M059J (cell line): ENCODE measurements around the gene PKP2. TPM values are rescaled to one million over a fixed set of nuclear protein-coding genes. Genes with fewer than 3 reads are reported as not detected.
A peak's percentile ranks its signal among the peaks of the same experiment; 100 is the strongest.

ENCODE experiments used
- DNase-seq: peaks from one replicate; pipeline ENCODE4 v3.0.0-alpha.2; 2012; ENCODE audit warnings: low read depth
- total RNA-seq: library from RNA; depleted of rRNA; stranded (reverse); fragments of >200 nt; shearing (Covaris generic); gene quantifications from 2 replicates; pipeline ENCODE4 v1.2.3, GENCODE V29; 2014; rRNA removed

The PKP2 gene
- total RNA-seq, 1 experiment from 2014 or later: 6.2 TPM

GRCh38 chr12:32755654-32756475 lies 140.7 kb downstream of the PKP2 start, which contains the start of gene YARS2:
YARS2 (minus strand) TSS chr12:32755897; CDS start chr12:32755874, 23 bp downstream.
- DNase-seq: peak; percentile 98

DNA sequence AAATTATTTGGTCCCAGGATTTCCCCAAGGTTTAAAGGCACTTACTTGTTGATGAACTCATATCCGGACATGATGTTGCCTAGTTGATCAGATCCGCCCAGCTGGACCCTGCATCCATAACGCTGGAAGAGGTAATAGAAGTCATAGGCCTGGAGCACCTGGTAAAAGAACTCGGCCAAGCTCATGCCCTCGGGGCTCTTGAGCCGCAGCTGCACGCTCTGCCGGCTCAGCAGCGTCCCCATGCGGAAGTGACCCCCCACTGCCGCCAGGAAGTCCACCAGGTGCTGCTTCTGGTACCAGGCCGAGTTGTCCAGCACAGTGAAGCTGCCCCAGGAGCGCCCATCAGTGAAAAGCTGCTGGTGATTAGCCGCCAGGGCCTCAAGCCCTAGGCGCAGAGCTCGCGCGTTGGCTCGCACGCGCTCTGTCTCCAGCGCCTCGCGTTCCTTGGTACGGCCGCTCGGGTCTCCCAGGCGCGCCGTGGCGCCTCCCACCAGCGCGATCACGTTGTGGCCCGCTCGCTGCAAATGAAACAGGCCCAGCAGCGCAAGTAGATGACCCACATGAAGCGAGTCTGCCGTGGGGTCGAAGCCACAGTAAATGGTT lies 141.4 kb downstream of the PKP2 start:
- peak; percentile 89 for DNase-seq

DNA sequence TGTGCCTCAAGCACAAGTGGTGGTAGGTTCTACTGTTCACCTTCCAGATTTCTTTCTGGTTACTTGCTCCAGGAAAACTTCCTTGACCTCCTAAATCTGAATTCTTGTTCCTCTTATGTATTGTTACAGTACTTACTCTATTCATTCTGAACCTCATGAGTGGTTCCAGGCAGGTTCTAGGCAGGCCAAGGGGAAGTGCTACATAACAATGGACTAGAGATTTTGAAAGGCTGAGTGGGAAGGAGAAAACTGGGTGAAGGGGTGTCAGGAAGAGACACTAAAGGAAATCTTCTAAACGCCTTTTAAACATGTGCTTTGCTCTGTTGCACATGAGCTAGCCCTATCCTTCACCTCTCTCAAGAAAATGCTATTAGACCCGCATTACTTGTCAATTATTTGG lies 142.5 kb downstream of the PKP2 start:
- DNase-seq: no peak

- no peak for DNase-seq
Measured at GRCh38 chr12:32753605-32754004, 143.0 kb downstream of the PKP2 start.

GRCh38 chr12:32743264-32743663 lies 153.3 kb downstream of the PKP2 start:
- DNase-seq: no peak

DNA sequence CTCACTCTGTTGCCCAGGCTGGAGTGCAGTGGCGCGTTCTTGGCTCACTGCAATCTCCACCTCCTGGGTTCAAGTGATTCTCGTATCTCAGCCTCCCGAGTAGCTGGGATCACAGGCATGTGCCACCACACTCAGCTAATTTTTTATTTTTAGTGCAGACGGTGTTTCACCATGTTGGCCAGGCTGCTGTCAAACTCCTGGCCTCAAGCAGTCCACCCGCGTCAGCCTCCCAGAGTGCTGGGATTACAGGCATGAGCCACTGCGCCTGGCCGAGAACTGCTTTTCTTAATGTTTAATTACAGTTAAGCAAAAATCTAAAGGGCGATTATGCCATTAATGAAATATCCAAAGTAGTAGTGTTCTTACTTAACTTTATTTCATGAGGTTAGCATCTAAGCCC lies 154.4 kb downstream of the PKP2 start:
- DNase-seq: no peak

Other genes with a start within 250 kb of the PKP2 start
- gene DNM1L, start 217.5 kb downstream of the PKP2 start, total RNA-seq: 32.8 and 41.4 TPM in 2 replicates
- gene YARS2, start 140.9 kb downstream of the PKP2 start, total RNA-seq: 23.9 and 31.9 TPM in 2 replicates